Measurements from ENCODE around the gene EXOC2. TPM values are rescaled to one million over a fixed set of nuclear protein-coding genes. Genes with fewer than 3 reads are reported as not detected.
A peak's percentile ranks its signal among the peaks of the same experiment; 100 is the strongest.

Gene EXOC2
- total RNA-seq, 1 experiment from 2014 or later: 45.7 TPM

GRCh38 chr6:473768-474452, 219.0 kb downstream of the EXOC2 start:
- ChIA-PET CTCF (interaction anchor here (1.2 kb wide), 1 partner anchor 285 kb away, joined by 4 read pairs; no protein-coding TSS in a partner anchor), POLR2A (no interaction called here)
- no peak for TF ChIP-seq RORB (CRISPR knock-in tag; IDR thresholded peaks at IDR 0.05)
- no peak for TF ChIP-seq TEAD1 (CRISPR knock-in tag; IDR thresholded peaks at IDR 0.05)
- no peak for TF ChIP-seq ZNF671 (CRISPR knock-in tag; IDR thresholded peaks at IDR 0.05)
- no peak for TF ChIP-seq E2F4 (CRISPR knock-in tag; IDR thresholded peaks at IDR 0.05; ENCODE audit: borderline replicate concordance, low read depth)
- Mint-ChIP-seq H3K27ac (no peak overlapping the region; the same call in 1 of the 2 replicates), H3K4me1 (0 out of 2 replicates have a peak, but pooled peaks cover 5% of the 10 kb centered on the region), H3K36me3 (no peaks in the 10 kb centered on the region), H3K4me3 (no peak overlapping the region), H3K27me3 (ENCODE audit: low read depth) (no peaks in the 10 kb centered on the region), H3K9me3 (no peaks in the 10 kb centered on the region)
- DNase-seq (ENCODE audit: low spot score): no peak
- peak; percentile 52; the same call in 1 of the 2 replicates for ATAC-seq

GRCh38 chr6:473356-473755, 219.6 kb downstream of the EXOC2 start:
- H3K27ac Mint-ChIP-seq: no peak overlapping the region
- TF ChIP-seq NR2C2 (CRISPR knock-in tag; IDR thresholded peaks at IDR 0.05) (no peak), AR (CRISPR knock-in tag; IDR thresholded peaks at IDR 0.05) (no peak), ZNF281 (CRISPR knock-in tag; IDR thresholded peaks at IDR 0.05) (no peak), MLX (CRISPR knock-in tag; IDR thresholded peaks at IDR 0.05) (no peak), E2F1 (CRISPR knock-in tag; IDR thresholded peaks at IDR 0.05) (no peak), SOX15 (CRISPR knock-in tag; IDR thresholded peaks at IDR 0.05) (no peak), CBFB (CRISPR knock-in tag; IDR thresholded peaks at IDR 0.05; ENCODE audit: low read depth) (no peak), RORB (CRISPR knock-in tag; IDR thresholded peaks at IDR 0.05) (no peak), ARID4B (CRISPR knock-in tag; IDR thresholded peaks at IDR 0.05; ENCODE audit: borderline replicate concordance) (no peak), FOXJ3 (CRISPR knock-in tag; IDR thresholded peaks at IDR 0.05; ENCODE audit: borderline replicate concordance) (no peak), E2F4 (CRISPR knock-in tag; IDR thresholded peaks at IDR 0.05; ENCODE audit: borderline replicate concordance, low read depth) (no peak), TP53 (CRISPR knock-in tag; IDR thresholded peaks at IDR 0.05) (no peak), TCF7 (CRISPR knock-in tag; IDR thresholded peaks at IDR 0.05; ENCODE audit: low read depth) (no peak), ATF2 (CRISPR knock-in tag; IDR thresholded peaks at IDR 0.05; ENCODE audit: borderline replicate concordance, low read depth) (no peak), NR1H2 (CRISPR knock-in tag; IDR thresholded peaks at IDR 0.05) (no peak)
- CTCF ChIA-PET: interaction anchor here (1.2 kb wide), 1 partner anchor 285 kb away, joined by 4 read pairs; no protein-coding TSS in a partner anchor
- no peaks in the 10 kb centered on the region for H3K9me3 Mint-ChIP-seq
- H3K36me3 Mint-ChIP-seq: no peaks in the 10 kb centered on the region
- 0 out of 2 replicates have a peak, but pooled peaks cover 5% of the 10 kb centered on the region for H3K4me1 Mint-ChIP-seq
- no peak overlapping the region for H3K4me3 Mint-ChIP-seq
- DNase-seq (ENCODE audit: low spot score) (no peak), ATAC-seq (no peak)
- POLR2A ChIA-PET: no interaction called here
- no peaks in the 10 kb centered on the region for H3K27me3 Mint-ChIP-seq (ENCODE audit: low read depth)

All from WTC11 (cell line).